Stimulated activated CD4-positive, alpha-beta T cell treated with anti-CD3 and anti-CD28 coated beads, TNF-alpha, amount 100 ng/mL, for 4 hours (primary cell): ENCODE data around the gene UBE2J1.

Experiments used
- DNase-seq, 3 experiments: peaks; one replicate each; pipeline ENCODE4 v3.0.0-alpha.2; 2020; ENCODE audit warnings: low read depth in 3 of 3

The UBE2J1 gene

DNA sequence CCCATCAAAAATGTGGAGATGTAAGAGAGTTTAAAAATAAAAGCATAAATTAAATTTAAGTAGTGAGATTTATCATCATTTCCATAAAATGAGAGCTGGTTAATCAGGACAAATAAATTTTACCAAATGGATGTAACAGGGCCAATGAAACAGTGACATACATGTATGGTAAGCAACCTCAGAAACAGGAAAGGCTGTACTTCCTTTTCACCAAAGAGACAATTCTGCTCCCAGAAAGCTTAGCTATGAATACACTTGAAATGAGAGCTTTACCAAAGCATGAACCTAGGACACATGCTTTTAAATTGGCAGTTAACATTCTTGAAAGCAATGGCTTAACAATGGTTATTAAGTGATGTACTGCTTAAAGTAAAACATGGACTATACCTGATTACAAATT lies 12.1 kb upstream of the UBE2J1 start:
- DNase-seq: no peak

DNA sequence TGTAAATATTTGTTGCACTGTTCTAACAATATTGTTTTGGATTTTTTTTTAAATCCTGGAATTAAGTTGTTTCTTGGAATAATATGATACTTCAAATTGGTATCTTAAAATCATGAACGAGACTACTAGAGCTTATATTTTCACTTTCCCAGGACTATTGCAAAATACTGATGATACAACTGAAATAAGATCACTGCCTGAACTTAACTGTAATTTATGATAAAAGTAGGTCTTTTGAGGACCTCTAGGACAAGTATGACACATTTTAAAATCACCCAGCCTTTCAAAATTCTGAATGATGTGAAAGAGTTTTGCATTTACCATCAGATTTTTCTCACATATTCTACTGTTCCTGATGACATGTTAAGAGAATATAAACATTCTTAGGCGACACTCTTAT lies 8.6 kb upstream of the UBE2J1 start:
- no peak for DNase-seq

DNA sequence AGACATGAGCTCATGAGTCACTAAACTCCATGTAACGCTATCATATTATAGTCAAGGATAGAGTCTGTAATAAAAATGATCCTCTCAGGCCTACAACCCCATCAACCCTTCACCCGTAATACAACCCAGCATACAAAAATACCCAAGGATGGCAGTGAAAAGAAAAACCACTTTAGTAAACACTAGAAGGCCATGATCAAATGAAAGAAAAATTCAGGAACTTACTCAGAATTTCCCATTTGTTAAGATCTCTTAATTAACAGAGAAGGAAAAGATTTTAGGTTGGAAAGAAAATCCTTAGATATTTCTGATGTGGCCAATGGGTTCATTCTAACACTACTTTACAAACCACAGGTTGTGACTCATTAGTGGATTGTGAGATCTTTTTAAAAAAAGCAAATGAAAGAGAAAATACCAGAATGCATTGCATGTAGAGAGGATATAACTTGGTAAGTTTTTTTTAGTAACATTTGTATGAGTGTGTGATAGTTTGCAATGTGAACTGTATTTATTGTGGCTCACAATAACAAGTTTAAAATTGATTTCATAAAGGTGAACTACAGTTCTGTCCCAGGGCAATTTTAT lies 8.0 kb upstream of the UBE2J1 start:
- DNase-seq: no peak

DNA sequence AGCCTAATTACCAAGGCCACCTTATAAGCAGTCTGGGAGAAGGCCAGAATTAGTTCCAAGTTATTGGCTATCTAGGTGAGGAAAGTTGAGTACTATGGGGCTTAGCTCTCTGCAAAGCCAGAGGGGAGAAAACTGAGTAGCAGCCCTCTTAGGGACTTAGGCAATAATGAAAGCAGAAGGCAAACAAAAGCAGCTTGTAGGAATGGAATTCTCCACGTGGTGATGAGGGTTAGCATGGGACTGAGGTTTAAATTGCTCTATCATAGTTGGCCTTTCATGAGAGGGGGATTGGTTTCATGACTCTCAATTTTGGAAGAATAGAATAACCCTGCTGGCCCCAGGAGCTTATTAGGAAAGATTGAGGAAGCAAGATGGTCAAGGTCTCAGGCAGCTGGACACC lies 7.0 kb upstream of the UBE2J1 start:
- DNase-seq: no peak

DNA sequence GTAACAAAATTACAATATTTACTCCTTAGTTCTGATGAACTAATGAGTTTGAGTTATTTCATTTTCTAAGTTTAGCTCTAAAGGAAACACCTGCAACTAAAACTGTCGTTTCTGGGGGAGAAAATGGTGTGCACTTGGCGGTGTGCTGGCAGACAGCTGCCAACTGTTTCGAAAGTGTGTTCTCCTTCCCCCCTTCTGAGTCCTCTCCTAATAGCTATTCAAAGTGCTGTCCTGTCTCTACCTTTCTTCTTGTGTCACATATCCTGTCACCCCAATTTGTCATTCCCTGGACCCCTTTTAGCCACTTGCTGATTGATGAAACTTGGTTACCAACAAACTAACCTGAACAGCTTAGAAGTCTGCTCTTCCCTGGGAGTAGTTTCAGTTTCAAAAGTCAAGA lies 4.9 kb upstream of the UBE2J1 start:
- no peak for DNase-seq

DNA sequence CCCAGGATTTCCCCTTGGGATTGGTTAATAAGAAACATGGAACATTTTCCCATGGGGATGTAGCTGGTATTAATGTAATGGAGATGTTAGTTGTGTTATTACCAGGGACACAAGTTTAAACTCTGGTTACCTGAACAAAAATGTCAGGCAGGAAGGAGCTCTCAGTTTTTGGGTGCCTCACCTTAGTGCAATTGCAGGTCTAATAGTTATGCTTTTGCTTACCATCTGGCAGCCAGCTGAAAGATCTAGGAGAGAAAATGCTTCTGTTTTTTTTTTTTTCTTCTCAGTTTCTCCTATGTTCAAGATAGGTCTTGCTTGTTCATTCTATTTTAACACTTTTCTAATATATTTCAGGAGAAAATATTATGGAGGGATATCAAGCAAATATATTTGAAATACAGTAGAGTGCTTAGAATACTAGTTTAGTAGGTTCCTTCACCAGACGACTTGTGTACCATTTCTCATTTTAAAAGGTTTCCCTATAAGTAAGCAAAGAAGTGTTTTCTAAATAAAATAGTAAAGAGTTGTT lies 4.2 kb upstream of the UBE2J1 start:
- DNase-seq: no peak

DNA sequence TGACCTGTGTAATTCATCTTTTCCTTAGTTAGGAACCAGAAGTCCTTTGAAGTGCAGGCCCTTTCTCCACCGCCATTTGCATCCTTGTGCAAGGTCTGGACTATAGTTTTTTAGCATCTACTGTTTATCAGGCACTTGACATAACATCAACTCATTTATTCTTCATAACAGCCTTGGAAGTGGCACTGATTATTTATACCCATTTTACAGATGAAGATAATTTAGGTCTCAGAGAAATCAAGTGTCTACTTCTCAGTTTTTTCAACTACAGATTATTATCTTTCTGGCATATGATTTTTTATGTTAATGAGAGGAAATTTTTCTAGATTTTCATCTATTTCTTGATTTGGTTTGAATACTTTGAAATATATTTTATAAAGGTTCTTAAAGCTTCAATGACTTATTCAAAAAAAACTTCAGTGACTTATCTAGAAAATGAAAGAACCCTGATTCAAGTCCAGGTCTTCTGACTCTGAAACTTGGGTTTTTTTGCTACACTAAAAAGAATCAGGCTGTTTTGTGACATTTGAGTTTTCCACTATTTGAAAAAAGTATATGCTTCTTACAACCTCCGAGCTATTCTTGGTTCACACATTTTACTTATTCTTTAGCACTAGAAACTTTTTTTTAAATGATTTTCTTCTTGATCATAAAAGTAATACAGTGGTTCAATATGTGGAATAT lies 3.1 kb upstream of the UBE2J1 start:
- DNase-seq: no peak

DNA sequence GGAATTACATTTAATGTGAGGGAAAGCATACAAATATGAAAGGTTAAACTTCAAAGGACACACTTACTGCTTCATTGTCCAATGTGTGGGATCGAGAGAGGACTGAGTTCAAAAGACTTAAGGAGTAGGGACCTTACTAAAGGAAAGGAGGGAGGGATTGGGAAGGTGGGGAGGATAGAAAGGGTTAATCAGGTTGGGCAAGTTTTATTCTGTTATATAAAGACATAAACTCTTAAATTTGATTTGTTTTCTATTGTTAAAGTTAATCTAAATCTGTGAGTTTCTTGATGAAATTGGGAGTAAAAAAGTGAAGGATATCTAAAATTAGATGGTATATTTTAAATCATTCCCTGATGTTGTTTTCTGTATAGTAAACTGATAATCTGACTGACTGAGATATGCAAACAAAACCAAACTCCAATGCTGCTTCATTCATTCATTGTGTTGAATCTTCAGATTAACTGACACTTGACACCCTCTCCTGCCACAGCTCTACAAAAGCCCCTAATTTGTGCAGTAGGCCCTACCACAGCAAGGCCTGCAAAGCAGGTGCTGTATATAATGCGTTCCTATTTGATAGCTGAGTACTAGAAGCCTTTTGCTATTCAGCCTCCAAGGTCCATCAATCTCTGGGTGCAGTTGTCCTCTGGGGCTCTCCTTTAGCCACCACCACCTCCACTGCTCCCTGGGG lies 1.3 kb upstream of the UBE2J1 start:
- DNase-seq: no peak

DNA sequence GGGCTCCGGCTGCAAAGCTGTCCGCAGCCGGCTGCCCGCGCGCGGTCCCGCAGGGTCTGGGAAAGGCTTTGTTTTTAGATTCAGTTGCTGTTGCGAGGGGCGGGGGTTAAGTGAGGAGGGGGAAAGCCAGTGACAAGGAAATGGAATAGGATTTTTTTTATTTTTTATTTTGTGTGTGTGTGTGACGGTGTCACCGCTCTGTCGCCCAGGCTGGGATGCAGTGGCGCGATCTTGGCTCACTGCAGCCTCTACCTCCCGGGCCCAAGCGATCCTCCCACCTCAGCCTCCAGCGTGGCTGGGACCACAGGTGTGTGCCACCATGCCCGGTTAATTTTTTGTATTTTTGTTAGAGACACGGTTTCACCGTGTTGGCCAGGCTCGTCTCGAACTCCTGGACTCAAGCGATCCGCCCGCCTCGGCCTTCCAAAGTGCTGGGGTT lies 615 bp upstream of the UBE2J1 start:
- DNase-seq: no peak

DNA sequence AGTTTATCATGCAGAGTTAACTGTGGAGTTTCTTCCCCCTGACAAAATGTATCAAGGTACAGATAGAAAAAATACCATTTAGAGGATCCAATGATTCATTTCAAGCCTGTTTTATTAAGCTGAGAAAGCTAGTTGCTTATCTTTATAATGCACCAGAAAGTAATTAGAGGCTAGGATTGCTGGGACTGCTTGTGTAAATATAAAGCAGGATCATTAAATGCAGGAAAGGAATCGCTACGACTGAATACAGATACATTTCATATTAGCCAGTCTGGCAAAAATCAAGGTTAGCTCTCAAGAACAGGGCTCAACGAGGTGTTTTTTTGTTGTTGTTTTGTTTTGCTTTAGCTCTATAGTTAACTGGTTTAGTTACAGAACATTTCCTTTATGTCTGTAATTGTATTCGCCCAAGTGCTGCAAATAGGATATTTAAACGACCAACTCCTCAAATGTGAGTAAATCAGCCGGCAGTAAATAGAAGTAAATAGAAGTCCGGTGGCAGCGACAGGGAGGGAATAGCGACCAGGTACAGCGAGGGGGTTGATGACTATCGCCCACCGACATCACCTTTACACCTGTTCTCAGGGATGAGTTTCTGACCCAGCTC lies 748 bp downstream of the UBE2J1 start:
- DNase-seq: no peak

DNA sequence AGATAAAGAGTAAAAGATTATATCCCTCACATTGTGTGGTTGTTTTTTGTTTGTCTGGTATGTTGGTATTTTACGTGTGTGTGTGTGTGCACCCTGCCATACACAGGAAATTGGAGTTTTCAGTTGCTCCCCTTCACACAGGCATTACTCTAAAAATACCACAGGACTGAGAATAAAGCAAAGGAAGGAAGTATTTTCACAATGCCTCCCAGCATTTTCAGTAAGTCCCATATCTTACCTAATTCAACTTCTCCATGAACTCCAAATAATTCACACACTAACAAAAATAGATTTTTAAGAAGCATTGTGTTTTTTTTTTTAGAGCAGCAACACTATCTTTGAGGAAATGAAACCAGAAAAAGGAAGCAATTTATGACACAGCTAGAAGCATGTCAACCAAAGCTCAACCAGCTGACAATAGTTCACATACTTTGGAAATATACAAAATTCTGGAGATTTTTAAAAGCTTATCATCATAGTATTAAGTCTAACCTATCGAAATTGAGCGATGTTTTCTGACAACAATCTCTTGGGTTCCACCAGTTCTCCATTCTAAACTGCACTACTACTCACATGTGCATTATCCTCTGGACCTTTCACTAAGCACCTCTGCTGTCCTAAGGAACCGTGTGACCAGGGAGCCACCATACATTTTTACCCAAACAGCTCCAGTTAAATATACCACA lies 2.1 kb downstream of the UBE2J1 start:
- no peak for DNase-seq

DNA sequence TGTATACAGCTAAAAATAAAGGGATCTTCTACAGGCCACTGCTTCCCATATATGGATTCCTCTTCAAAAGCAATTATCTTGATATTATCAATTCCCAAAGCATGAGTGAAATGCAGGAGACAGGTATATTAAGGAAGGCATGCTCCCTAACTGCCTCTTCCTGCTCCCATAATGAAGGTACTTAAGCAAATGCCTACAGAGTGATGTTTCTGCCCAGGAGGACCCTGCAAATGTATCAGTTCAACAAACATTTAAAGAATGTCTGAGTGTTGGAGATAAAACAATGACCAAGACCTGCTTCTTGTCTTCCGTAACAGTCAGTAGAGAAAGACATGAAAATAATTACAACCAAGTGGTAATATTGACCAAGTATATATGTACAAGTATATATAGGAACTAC lies 4.2 kb downstream of the UBE2J1 start:
- DNase-seq: no peak

DNA sequence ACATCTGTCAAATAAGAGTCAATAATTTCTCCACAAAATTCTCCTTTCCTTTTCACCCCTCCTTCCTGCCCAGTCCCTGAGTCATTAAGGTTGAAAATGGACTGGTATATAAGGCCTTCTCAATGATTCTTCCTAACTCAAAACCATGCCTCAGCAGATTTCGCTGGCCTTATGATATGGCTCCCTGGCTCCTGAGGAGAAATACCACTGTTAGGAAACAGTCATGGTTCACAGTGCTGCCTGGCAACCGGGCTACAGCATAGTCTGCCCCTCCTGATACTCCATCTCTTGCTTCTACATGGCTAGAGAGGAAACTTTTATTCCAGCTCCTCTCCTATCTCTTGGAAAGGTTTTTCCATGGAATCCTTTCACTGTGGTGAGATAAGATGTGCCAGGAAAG lies 4.7 kb downstream of the UBE2J1 start:
- DNase-seq: no peak

DNA sequence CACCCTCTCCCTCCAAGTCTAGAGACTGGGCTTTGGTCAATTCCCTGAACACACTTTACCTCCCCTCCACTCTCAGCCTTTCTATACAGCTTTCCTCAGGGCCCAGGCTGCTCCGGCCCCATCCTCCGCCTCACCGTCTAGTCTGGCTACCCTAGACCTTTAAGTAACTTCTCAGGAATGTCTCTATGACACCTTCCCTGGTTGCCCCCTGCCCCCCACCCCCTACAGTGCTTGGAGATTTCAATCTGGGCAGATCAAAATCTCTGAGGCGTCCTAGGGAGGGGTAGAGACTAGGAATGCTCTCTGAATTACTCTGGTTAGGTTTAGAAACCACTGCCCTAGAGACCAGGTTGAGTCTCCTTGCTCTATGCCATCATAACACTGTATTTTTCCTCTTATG lies 6.1 kb downstream of the UBE2J1 start:
- DNase-seq: no peak

DNA sequence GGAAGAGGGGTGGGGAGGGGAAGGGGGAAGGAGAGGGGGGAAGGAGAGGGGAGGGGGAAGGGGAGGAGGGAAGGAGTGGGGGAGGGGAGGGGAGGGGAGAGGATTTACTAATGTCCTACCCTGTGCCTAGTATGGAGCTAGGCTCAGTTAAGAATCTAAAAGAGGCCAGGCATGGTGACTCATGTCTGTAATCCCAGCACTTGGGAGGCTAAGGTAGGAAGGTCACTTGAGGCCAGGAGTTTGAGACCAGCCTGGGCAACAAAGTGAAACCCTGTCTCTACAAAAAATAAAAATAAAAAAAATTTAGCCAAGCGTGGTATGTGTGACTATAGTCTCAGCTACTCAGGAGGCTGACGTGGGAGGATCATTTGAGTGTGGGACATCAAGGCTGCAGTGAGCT lies 13.0 kb downstream of the UBE2J1 start:
- DNase-seq: no peak

DNA sequence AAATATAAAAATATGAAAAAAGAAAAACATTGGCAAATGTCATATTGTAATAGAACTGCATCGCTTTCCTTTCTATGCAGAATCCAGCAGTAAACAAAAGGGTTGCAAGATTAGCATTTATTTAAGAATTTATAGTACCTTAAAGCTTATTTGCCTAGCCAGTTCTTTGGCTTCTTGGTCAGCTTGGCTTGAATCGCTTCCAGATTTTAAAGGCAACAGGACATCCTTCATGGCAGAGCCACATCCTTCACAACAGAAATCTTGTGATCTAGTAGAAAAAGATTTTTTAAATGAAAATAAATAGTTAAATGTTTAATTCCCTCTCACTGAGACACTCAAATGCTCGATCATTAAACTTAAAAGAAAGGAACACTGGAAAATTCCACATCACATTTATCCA lies 17.4 kb downstream of the UBE2J1 start:
- no peak for DNase-seq

DNA sequence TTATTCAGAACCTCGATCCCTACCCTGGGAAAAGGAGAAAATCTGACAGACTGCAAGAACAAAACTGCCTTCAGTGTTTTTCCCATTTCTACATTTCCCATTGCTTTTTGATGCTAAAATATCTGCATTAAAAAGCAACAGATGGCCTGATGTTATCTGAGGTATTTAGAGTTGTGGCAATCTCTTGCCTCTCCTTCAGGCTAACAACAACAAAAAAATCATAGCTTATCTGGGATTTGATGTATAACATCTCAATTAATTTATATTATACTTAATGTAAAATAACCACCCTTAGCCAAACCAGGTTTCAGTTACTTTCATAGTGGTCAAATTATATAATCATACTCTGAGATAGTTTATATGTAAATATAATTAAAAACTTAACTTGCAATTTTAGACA lies 21.6 kb downstream of the UBE2J1 start:
- DNase-seq: no peak

DNA sequence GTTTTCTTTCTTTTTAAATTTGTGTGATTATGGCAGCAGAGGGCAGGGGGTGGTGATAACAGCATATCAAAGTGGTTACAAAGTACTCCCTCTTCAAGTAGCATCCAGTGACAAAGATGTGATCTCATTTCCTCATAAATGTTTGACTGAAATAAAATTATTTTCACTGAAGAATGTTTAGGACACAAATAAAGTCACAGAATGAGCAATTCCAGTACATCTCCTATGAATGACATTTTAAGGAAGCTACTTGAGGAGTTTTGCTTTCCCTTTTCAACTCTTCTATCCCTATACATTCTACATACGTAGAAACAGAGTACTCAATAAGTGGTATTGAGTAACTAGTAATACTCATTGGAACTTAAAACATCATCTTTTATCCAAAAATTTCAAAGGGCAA lies 23.5 kb downstream of the UBE2J1 start:
- no peak for DNase-seq

DNA sequence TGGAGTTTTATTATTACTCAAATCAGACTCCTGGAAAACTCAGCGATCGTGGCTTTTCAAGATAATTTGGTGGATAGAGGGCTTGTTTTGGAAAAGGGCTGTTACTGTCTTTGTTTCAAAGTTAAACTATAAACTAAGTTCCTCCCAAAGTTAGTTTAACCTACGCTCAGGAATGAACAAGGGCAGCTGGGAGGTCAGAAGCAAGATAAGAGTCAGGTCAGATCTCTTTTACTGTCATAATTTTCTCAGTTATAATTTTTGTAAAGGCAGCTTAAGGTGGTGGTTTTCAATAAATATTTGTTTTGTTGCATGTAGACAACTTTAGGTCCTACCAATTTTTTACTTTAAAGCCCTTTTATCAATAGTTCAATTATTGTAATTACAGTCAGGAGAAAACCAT lies 28.2 kb downstream of the UBE2J1 start:
- no peak for DNase-seq

DNA sequence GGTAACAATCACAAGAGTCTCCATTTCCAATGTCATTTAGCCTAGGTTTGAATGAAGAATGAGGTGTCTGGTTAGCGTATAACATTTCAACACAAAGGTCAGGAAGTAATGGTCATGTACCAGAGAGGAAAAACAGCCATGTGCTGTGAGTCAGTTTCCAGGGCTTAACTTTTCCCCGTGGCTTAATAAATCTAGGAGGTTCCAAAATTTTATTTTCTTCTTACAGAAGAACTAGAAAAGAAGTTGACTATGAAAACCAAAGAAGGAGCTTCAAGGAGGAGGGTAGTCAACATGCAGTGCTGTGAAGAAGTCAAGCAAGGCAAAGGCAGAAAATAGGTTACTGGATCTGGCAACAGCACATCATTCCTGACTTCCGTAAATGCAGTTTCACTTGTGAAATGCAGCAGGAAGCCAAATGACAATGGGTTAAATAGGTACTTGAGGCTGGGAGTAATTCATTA lies 29.0 kb downstream of the UBE2J1 start:
- no peak for DNase-seq

DNA sequence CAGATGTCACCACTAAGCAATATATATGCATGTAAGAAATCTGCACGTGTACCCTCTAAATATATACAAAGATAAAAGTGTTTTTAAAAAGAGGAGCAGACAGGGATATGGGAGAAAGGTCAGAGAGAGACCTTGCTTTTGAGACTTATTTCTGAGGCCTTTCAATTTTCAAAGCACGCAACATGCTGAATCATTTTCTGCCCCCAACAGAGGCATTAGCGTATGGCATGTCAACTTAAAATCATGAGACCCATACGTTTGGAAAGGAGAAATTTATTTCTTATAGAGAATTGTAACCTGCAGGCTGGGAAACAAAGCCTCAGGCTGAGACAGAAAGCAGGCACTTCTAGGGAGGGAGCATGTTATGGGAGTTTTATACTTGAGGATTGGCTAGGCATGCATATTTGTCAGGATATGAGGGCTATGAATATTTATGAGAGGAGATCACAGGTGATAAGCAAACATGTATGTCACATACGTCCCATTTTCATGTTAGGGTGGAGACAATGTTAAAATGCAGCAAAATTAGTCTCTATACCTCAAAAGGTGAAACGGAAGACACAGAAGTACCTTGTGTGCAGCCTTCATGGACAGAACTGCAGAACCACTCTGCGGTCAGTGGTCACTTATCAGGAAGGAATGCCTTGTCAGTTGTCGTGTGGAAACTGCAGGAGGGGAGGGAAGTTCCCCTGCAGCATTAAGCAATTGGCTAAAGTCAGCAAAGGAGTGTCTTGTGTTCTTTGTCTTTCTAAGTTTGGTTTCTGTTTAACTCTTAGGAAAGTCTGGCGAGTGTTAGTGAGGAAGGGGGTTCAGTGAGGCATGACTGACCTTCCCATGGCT lies 31.2 kb downstream of the UBE2J1 start:
- DNase-seq: no peak
